GM19043 (cell line): ENCODE results near the gene ASCL5.
"Not testable (repeated sequence)": the region's sequence is repeated elsewhere in the genome, so short reads cannot be mapped to it uniquely, and the experiment has no call there.

Experiments used
- ATAC-seq: cut with Tn5 transposase; IDR thresholded peaks from one replicate; pipeline ENCODE4 v1.9.1; 2021; ENCODE audit warnings: low read depth; ENCODE audit not compliant: unreplicated experiment

ASCL5 gene, protein sequence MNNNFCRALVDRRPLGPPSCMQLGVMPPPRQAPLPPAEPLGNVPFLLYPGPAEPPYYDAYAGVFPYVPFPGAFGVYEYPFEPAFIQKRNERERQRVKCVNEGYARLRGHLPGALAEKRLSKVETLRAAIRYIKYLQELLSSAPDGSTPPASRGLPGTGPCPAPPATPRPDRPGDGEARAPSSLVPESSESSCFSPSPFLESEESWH

DNA sequence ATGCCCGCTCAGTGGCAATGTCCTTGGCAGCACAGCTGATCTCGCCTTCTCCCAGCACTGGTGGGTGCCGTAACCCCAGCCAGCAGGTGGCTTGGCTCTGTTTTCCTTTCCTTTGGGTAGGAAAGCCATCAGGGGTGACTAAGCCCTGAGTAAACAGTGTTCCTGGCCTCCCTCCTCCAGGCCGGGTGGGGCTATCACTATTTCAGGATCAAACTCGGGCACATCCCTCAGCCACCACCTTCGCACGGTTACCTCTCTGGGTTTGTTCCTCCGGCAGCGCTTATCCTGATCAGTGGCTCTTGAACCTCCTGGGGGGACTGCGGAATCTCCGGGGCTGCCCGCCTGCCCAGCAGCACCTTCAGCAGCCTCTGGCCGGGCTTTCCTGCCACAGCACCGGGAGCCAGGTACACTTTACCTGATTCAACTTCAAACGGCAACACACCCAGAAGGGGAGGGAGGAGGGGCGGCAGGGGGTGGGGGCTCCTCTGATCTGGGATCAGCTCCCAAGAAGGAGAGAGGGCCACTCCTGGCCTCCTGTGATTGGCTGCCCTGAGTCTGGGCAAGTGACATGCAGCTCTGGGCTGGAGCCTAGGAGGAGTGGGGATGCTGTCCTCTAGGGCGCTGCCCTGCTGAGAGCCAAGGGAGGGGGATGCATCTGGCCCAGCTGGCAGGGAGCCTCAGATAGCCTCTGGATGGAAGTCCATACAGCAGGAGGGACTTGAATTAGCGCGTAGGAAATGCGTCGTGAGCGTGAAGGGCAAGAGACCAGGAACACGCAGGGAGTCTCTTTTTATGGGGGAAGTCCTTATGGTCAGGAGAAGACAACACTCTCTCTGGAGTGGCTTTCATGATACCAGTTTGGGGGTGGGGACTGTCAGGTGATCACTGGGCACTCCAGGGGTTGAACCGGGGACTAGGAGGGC, at the start of gene ASCL5:
Gene ASCL5, minus strand, starts transcription at position 353 of the 923 bp plus-strand sequence. CDS start 11,812 bp downstream, outside the sequence.
- no peak for ATAC-seq

DNA sequence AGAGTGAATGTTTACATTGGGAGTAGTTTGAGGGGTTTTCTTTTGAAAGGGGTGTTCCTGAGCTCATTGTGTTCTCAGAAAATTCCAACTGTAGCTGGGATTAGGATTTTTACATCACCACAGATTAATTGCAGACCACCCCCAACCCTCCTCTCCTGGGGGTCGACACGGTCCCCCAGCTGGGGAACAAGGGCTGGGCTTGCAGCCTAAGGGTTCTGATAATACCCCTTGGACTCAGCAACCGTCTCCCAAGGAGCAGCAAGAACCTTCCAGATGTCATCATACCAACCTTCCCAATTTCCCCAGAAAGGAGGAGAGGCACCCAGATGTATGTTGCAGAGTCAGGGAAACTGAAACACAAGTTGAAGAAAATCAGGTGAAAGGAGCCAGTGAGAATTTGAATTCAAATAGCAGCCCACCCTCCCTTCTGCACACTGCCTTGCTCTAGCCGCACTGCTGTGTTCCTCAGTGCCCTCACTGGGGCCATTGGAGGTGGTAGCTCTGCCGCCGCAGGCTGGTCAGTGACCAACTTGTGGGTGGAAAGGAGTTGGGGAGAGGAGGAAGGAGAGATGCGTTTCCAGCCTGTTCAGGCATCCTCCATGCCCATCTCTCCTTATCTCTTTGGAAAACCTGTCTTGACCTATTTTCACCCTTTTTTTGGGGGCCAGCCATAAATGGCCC, 49.0 kb upstream of the ASCL5 start:
- no peak for ATAC-seq

DNA sequence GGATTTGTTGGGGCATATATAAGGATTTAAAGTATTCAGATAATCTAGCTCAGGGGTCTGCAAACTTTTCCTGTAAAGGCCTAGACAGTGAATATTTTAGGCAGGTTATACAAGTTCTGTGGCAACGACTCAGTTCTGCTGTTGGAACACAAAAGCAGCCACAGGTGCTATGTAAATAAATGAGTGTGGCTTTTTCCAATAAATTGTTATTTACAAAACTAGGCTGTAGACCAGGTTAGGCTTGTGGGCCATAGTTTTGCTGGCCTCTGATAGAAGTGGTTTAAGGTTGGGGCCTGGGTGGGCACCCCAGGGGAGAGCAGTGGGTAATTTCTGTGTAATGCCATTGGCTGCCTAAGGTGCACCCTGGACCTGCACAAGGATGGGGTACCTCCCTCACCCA, 46.8 kb upstream of the ASCL5 start:
- ATAC-seq: no peak

DNA sequence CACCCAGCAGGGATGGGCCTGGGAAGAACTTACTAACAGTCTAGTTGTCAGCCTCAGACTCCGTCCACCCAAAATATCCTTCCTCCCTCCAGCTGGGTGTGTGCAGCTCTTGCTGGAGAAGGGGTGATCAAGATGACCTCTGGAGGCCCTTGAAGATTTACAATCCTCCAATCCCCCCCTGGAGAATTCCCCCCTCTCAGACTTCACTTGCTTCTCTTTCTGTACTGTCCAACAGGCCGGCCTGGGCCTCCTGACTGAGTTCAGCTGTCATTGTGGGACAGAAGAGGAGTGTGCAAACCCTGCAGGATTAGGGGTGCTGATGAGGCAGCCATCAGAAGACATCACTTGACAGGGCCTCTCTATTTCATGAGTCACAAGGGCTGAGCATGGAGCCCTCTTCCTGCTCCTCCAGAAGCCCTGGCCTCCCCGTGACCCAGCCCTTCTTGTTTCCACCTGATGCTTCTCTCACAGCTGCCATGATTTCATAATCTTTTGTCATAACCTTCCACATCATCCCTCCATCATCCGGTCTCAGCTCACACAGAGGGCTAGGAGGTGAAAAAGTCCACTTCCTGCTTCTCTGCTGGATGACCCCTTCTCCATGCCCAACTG, 46.1 kb upstream of the ASCL5 start:
- no peak for ATAC-seq

DNA sequence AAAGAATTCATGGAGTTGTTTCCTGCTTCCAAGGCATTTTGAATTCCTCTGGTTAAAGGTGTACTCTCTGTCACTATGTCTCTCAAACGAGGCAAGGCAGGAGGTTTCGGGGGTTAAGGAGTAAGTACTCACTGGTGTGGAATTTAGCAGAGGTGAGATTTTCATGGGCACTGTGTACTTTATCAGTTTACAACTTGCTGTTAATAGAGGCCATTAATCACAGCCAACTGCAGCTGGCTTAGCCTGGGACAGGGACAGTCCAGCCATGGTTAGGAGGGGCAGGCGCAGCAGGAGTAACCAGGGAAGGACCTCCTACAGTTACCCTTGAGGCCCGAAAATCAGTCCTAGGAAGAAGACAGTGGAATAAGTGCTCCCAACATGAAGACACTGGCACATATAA, 45.3 kb upstream of the ASCL5 start:
- ATAC-seq: no peak

DNA sequence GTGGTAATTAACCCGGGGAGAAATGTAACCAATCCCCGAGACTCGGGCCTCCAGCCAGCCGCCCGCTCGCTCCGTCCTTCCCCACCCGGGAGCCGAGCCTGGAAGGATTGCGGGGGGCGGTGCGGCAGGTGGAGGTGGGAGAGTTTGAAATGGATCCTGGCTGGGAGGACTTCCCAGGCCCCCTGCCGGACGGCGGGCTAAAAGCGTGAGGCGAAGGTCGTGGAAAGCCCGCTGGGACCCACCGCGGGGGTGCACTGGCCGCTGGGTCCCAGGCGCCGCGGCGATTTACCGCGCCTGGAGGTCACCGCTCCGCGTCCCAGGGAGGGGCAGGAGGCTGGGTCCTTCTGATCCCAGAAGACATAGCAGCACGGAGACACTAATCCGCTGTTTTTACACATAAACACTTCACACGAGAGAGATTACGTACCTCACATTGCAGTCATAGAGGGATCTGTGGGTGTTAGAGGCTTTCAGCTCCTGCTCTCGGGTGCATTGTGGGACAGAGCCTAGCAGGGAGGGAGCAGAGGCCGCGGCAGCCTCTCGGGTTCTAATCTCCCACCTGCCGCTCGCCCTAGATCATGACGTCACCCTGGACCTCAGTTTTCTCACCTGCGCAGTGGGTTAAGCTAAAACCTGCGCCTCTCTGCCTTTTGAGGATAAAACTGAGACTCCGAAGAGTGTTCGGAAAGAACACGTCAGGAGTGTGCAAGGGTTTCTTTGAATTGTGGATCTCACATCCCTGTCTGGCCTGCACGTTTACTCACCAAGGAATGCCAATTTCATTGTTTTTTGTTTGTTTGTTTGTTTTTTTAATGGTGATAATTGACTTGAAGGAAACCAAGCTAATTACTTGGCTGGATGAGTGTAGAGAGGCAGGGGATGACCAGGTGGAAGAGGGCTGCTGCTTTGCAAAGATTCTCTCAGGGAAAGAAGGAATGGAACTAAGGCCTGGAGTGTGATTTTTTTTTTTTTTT, 44.4 kb upstream of the ASCL5 start:
- ATAC-seq: peak; percentile 32

DNA sequence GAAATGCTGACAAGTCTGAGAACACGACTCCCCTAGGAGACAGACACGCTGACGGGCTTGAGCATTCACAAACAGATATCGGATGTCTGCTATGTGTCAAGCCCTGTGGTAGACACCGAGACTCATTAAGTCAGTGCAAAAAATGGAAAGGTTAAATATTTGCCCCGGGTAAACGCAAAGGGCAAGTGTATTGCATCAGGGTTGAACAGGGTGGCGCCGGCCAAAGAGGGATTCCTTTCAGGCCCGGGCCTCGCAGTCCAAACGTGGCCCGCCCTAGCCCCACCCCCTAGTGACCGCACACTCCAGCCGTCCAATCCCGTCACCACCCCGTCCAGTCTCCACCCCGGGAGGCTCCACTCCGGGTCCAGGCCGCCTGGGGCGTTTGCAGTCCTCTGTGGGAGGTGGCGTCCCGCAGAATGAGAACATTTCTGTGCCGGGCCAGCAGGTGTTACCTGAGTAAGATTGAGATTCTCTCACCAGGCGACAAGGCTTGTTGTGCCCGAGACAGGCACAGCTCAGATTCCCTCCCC, 43.6 kb upstream of the ASCL5 start:
- peak; percentile 94 for ATAC-seq

DNA sequence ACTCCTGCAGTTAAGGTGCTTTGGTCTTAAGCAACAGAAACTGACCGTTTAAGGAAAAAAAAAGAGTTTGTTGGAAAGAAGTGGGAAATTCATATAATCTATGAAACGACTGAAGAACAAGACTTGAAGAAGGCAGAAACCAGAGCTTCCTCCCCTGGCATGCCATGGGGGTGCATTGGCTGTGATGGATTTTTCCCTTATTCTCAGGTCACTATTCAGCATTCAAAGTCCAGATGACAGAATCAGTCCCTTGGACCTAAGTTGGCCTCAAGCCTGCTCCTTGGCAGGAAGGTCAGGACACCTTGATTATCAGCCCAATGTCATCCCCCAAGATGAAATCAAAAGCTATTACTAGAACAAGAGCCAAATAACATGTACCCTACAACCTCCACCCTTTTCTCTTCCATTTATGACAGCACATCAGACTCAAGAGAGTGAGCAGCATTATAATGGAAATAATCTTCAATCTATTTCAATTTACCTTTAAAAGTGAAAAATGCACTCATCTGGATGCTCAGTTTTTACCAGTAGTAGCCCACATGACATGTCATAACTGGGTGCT, 43.1 kb upstream of the ASCL5 start:
- ATAC-seq: no peak

DNA sequence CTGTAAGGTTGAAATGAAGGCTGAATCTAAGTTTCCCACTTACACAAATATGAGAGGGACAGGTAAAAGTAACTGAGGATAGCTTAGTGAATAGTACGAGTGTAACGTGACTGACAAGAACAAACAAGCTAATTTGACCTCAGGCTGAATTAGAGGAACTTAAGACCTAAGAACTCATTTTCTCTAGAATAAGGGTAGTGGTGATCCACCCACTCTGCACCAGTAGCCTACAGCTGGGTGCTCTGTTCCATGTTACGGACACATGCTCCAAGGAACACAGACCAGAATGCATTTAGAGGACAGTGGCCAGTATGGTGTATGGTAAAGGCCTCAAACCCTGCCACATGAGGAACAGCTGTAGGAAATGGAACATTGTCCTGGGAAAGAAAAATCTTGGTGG, 42.2 kb upstream of the ASCL5 start:
- no peak for ATAC-seq

DNA sequence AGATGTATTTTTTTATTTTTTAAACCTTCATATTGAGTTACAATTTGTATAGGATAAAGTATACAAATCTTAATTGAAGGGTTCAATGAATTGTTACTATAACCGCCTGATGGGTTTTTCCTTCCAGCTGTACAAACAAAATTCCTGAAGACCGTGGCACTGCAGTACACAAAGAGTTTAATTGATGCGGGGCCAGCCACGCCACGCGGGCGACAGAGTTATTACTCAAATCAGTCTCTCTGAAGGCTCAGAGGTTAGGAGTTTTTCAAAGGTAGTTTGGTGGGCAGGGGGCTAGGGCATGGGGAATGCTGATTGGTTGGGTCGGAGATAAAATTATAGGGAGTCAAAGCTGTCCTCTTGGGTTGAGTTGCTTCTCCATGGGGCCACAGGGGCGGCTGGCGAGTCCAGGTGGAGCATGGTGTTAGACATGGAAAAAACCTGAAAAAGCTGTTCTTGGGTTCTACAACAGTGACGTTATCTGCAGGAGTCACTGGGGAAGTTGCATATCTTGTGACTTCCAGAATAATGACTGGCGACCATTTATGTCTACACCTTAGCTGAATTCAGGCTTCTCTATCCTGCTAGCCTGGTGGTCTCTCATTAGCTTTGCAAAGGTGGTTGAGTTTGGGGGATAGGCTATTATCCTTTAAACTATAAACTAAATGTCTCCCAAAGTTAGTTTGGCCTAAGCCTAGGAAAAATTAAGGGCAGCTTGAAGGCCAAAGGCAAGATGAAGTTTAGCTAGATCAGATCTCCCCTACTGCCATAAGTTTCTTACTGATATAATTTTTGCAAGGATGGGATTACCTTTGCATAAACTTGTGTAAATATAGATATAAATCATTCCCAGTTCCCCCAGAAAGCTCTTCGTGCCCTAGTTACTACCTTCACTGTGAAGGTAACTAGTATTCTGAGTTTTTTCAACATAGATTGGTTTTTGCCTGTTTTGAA, 40.3 kb upstream of the ASCL5 start:
- no peak for ATAC-seq

DNA sequence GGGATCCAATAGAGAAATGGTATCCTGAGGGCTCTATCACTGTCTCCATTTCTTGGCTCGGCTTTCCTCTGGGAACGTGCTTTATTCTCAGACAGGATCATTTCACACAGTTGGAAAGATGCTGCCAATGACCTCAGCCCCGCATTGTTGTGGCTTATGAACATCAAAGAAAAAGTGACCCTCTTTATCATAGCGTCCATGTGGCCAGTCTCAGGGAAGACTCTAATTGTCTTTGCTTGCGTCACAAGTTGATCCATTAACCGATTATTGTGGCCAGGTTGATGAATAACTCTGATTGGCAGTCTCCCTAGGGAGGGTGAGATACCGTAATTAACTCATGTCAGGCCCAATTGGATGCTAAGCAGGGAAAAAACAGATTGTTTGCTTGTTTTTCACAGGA, 37.7 kb upstream of the ASCL5 start:
- ATAC-seq: no peak

DNA sequence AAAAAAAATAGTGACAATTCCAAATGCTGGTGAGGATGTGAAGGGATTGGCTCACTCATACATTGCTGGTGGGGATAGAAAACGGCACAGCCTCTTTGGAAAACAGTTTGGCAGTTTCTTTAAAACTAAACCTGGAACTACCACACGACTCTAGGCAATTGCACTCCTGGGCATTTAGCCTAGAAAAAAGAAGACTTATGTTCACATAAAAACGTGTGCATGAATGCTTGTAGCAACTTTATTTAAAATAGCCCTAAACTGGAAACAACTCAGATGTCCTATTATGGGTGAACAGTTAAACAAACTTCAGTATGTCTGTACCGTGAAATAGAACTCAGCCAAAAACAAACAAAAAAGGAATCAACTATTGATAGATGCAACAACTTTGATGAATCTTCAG, 36.7 kb upstream of the ASCL5 start:
- no peak for ATAC-seq

DNA sequence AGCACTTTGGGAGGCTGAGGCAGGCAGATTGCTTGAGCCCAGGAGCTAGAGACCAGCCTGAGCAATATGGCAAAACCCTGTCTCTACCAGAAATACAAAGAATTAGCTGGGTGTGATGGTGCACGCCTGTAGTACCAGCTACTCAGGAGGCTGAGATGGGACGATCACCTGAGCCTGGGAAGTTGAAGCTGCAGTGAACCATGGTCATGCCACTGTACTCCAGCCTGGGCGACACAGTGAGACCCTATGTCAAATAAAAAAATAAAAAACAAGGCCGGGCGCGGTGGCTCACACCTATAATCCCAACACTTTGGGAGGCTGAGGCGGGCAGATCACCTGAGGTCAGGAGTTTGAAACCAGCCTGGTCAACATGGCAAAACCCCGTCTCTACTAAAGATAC, 36.1 kb upstream of the ASCL5 start:
- ATAC-seq: not testable (repeated sequence)

DNA sequence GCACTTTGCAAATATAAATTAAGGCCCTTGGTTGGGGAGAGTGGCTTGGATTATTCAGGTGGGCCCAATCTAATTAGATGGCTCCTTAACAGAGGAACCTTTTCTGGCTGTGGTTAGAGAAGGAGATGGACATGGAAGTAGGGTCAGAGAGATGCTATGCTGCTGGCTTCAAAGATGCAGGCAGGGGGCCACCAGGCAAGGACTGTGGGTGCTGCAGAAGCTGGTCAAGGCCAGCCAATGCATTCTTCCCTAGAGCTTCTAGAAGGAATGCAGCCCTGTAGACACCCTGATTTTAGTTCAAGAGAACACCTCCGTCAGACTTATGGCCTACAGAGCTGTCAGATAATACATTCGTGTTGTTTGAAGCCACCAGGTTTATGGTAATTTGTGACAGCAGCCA, 31.0 kb upstream of the ASCL5 start:
- ATAC-seq: no peak

DNA sequence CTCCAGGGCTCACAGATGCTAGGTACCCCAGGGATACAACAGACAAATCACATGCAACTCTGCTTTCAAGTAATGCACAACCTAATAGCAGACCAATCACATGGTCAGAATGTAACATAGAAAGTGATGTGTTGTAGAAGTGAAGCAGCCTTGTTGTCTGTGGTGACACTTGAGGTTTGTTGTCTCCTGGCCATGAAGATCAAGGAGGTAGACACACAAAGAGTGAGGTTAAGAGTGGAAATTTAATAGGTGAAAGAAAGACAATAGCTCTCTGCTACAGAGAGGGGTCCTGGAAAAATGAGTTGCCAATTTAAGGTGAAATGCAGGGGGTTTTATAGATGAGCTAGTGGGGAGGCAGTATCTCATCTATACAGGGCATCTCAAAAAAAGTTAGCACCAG, 29.8 kb upstream of the ASCL5 start:
- no peak for ATAC-seq

DNA sequence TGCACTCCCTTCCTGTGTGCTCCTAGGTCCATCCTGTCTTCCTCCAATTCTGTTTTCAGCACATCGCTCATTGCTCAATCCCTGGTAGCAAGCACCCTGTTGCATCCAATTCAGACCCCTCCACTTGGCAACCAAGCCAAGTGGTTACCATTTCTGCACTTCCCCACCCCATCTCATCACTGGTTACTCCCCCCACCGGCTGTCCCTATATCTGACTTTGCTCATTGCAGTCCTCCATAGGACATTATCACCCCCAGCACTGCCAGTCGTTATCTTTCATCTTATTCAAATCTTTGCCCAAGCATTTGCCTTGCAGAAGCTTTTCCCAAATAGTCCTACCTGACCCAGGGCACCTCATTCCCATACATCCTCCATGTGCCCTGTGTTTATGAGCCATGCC, 29.4 kb upstream of the ASCL5 start:
- no peak for ATAC-seq

DNA sequence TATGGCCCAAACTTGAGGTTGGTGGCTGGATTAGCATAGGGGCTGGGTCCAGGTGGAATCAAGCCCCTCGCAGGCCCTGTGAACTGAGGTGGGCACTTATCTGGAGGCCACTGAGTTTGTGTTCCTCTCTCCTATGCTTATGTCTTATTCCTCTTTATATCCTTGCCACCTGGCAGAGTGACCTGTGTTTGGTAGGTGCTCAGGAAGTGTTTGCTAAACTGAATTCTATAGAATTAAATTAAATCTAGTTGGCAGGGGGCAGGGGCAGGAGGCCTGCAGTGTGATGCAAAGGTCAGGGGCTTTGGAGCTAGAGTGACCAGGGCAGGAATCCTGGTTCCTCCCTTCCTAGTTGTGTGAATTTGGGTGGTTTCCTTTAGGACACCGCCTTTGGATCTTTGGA, 28.4 kb upstream of the ASCL5 start:
- no peak for ATAC-seq
